Measurements from ENCODE around the gene GFAP.

The GFAP gene

GRCh38 chr17:44906010-44906646 is 9.2 kb downstream of the GFAP start (continued):
- TF ChIP-seq PRDM2 (tag by site-specific recombination; IDR thresholded peaks at IDR 0.05; ENCODE audit: borderline replicate concordance) (no peak), PRDM1 (tag by site-specific recombination; IDR thresholded peaks at IDR 0.05) (peak; percentile 71), ZNF335 (tag by site-specific recombination; conservative IDR thresholded peaks at IDR 0.05) (no peak), KLF7 (tag by site-specific recombination; IDR thresholded peaks at IDR 0.05; ENCODE audit: borderline replicate concordance) (no peak), ZNF23 (tag by site-specific recombination; IDR thresholded peaks at IDR 0.05; ENCODE audit: borderline replicate concordance) (no peak), ZNF660 (tag by site-specific recombination; IDR thresholded peaks at IDR 0.05) (no peak), ZNF791 (tag by site-specific recombination; IDR thresholded peaks at IDR 0.05) (no peak), ZNF548 (tag by site-specific recombination; IDR thresholded peaks at IDR 0.05) (no peak), ZNF580 (tag by site-specific recombination; IDR thresholded peaks at IDR 0.05) (no peak), BCL6B (tag by site-specific recombination; IDR thresholded peaks at IDR 0.05) (no peak), SCRT2 (tag by site-specific recombination; IDR thresholded peaks at IDR 0.05) (peak; percentile 90), ZNF37A (tag by site-specific recombination; IDR thresholded peaks at IDR 0.05) (no peak), ZNF473 (tag by site-specific recombination; IDR thresholded peaks at IDR 0.05) (no peak), ZNF830 (tag by site-specific recombination; IDR thresholded peaks at IDR 0.05; ENCODE audit: low read depth) (no peak), ZNF169 (tag by site-specific recombination; IDR thresholded peaks at IDR 0.05) (no peak), WT1 (tag by site-specific recombination; IDR thresholded peaks at IDR 0.05) (no peak), MZF1 (tag by site-specific recombination; IDR thresholded peaks at IDR 0.05; ENCODE audit: borderline replicate concordance) (no peak), ZNF555 (tag by site-specific recombination; conservative IDR thresholded peaks at IDR 0.05) (no peak), SP7 (tag by site-specific recombination; IDR thresholded peaks at IDR 0.05) (peak; percentile 68), HIC1 (tag by site-specific recombination; IDR thresholded peaks at IDR 0.05) (peak; percentile 43), ZNF530 (tag by site-specific recombination; IDR thresholded peaks at IDR 0.05; ENCODE audit: low read depth) (no peak), BCL11B (tag by site-specific recombination; IDR thresholded peaks at IDR 0.05; ENCODE audit: low read depth) (no peak), ZNF585B (tag by site-specific recombination; IDR thresholded peaks at IDR 0.05) (no peak)
- TF ChIP-seq, protein P1, sequence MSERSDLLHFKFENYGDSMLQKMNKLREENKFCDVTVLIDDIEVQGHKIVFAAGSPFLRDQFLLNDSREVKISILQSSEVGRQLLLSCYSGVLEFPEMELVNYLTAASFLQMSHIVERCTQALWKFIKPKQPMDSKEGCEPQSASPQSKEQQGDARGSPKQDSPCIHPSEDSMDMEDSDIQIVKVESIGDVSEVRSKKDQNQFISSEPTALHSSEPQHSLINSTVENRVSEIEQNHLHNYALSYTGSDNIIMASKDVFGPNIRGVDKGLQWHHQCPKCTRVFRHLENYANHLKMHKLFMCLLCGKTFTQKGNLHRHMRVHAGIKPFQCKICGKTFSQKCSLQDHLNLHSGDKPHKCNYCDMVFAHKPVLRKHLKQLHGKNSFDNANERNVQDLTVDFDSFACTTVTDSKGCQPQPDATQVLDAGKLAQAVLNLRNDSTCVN (tag by site-specific recombination; optimal IDR thresholded peaks at IDR 0.05) = no peak
- TF ChIP-seq, protein P2, sequence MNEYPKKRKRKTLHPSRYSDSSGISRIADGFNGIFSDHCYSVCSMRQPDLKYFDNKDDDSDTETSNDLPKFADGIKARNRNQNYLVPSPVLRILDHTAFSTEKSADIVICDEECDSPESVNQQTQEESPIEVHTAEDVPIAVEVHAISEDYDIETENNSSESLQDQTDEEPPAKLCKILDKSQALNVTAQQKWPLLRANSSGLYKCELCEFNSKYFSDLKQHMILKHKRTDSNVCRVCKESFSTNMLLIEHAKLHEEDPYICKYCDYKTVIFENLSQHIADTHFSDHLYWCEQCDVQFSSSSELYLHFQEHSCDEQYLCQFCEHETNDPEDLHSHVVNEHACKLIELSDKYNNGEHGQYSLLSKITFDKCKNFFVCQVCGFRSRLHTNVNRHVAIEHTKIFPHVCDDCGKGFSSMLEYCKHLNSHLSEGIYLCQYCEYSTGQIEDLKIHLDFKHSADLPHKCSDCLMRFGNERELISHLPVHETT (tag by site-specific recombination; IDR thresholded peaks at IDR 0.05) = 0 out of 2 replicates have a peak, but pooled peaks have one; percentile 28
- TF ChIP-seq, protein P3, sequence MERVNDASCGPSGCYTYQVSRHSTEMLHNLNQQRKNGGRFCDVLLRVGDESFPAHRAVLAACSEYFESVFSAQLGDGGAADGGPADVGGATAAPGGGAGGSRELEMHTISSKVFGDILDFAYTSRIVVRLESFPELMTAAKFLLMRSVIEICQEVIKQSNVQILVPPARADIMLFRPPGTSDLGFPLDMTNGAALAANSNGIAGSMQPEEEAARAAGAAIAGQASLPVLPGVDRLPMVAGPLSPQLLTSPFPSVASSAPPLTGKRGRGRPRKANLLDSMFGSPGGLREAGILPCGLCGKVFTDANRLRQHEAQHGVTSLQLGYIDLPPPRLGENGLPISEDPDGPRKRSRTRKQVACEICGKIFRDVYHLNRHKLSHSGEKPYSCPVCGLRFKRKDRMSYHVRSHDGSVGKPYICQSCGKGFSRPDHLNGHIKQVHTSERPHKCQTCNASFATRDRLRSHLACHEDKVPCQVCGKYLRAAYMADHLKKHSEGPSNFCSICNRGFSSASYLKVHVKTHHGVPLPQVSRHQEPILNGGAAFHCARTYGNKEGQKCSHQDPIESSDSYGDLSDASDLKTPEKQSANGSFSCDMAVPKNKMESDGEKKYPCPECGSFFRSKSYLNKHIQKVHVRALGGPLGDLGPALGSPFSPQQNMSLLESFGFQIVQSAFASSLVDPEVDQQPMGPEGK (tag by site-specific recombination; IDR thresholded peaks at IDR 0.05) = peak; percentile 44; the same call in 1 of the 2 replicates

Measured in HEK293 (cell line).